SK-N-MC (cell line): Measurements from ENCODE around the gene VEPH1.

Experiments
- EZH2 ChIP-seq: fragments of 200-600 bp; sonication (generic); IDR thresholded peaks from one replicate; pipeline ENCODE4 v1.6.1; 2017; ENCODE audit warnings: antibody characterized with exemption
- POLR2AphosphoS5 ChIP-seq: IDR thresholded peaks from 2 replicates; pipeline ENCODE4 v1.6.1; 2012; ENCODE audit warnings: mild to moderate bottlenecking, low read depth, low read length, borderline replicate concordance

DNA sequence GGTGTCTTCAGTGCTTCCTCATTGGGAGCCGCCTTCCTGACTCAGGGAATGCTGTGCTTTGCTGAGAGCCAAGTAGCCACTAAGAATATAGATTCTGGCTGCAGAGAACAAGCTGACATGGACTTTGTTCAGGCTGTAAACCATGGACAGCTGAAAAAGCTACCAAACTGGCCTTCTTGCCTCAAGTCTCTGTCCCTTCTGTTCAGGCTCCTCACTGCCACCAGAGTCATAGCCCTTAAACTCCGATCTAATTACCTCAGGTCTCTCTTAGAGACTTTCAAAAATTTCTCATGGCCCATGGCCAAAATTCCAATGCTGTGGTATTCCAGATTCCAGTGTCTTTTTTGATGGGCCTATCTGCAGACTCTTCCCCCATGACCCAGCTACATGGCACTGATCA lies 86.0 kb downstream of the VEPH1 start:
- TF ChIP-seq POLR2AphosphoS5 (no peak), EZH2 (no peak)
